Mucosa of stomach (tissue), 1 donor: ENCODE measurements around the gene C11orf98.
A peak's percentile ranks its signal among the peaks of the same experiment; 100 is the strongest.
"Not testable (repeated sequence)": the region's sequence is repeated elsewhere in the genome, so short reads cannot be mapped to it uniquely, and the experiment has no call there.

Source experiments
- H3K27me3 ChIP-seq: one replicate; pipeline ENCODE4 v1.7.0; 2013; ENCODE audit warnings: mild to moderate bottlenecking, low read length; ENCODE audit not compliant: control insufficient read depth, insufficient read depth
- H3K36me3 ChIP-seq: one replicate; pipeline ENCODE4 v1.7.0; 2013; ENCODE audit warnings: low read length; ENCODE audit not compliant: control insufficient read depth, insufficient read depth
- H3K4me1 ChIP-seq: one replicate; pipeline ENCODE4 v1.7.0; 2013; ENCODE audit warnings: mild to moderate bottlenecking, low read length; ENCODE audit not compliant: control insufficient read depth, insufficient read depth
- H3K4me3 ChIP-seq: one replicate; pipeline ENCODE4 v1.7.0; 2013; ENCODE audit warnings: low read length
- H3K9ac ChIP-seq: one replicate; pipeline ENCODE4 v1.7.0; 2013; ENCODE audit warnings: mild to moderate bottlenecking, low read length, moderate library complexity
- H3K9me3 ChIP-seq: one replicate; pipeline ENCODE4 v1.7.0; 2013; ENCODE audit warnings: mild to moderate bottlenecking, low read length, moderate library complexity; ENCODE audit not compliant: control insufficient read depth
- donor health status: Pancreatic carcinoma.

The C11orf98 gene

DNA sequence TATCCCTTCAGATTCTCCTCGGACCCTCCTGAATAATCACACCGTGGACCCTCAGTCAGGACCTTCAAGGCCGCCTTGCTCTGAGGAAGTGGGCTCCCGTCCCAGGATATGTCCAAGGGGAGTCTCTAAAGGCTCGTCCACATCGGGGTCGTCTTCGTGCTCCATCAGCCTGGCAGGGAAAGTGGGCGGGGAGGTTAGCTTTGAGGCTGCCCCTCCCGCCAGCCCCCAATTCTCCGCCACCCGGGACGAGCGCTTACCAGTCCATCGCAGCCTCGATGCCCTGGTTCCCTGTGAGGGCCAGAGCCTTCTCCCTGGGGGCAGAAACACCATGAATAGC lies 13.4 kb upstream of the C11orf98 start:
- no peaks in the 10 kb centered on the region for H3K9me3 ChIP-seq
- H3K4me1 ChIP-seq, result peaks cover 7% of the 10 kb centered on the region
- H3K4me3 ChIP-seq, result peak overlapping the region; percentile 84
- H3K27me3 ChIP-seq, result no peaks in the 10 kb centered on the region
- H3K36me3 ChIP-seq, result no peaks in the 10 kb centered on the region
- H3K9ac ChIP-seq, result peak overlapping the region; percentile 90

DNA sequence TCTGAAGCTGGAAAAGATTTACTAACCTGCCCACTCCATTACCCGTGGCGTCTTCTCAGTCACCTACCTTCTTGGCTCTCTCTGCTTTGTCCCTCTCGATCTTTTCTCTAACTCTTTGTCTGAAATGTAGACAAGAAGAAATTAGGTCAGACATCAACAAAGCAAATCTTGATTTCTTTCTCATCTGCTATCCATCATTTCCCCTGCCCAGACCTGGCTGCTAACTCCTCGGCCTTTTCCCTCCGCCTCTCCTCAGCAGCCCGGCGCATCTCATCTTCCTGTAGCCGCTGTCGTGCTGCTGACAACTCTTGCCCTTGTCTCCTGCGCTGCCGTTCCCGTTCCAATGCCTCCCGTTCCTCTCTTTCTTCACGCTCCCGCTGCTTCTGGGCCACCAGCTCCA lies 12.7 kb upstream of the C11orf98 start:
- Histone ChIP-seq H3K36me3 (no peaks in the 10 kb centered on the region), H3K4me3 (peak overlapping the region; percentile 84), H3K9me3 (no peaks in the 10 kb centered on the region), H3K4me1 (peaks cover 11% of the 10 kb centered on the region), H3K9ac (peak overlapping the region; percentile 90), H3K27me3 (no peaks in the 10 kb centered on the region)

DNA sequence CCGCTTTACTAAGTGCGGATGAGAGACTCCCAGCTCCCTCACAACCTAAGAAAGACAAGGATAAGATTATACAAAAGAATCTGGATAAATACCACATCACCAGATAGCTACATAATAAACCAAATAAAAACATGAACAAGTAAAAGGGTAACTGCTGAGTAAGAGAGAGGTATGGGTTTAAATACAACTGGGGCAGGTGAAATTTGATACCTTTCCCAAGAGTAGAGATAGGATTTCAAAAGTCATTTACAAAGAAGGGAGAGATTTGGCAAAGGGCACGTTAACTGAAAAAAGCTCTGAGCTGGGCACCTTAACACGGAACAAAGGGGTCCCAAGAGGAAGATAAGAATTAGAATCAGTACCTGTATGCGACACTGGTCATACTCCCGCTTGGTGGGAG lies 12.1 kb upstream of the C11orf98 start:
- no peak overlapping the region for H3K4me3 ChIP-seq
- H3K9ac ChIP-seq, result no peak overlapping the region
- H3K27me3 ChIP-seq, result no peaks in the 10 kb centered on the region
- no peaks in the 10 kb centered on the region for H3K9me3 ChIP-seq
- H3K36me3 ChIP-seq, result no peaks in the 10 kb centered on the region
- H3K4me1 ChIP-seq, result peaks cover 17% of the 10 kb centered on the region

- Histone ChIP-seq H3K4me3 (no peak overlapping the region), H3K4me1 (peaks cover 17% of the 10 kb centered on the region), H3K9me3 (no peaks in the 10 kb centered on the region), H3K36me3 (no peaks in the 10 kb centered on the region), H3K9ac (no peak overlapping the region), H3K27me3 (no peaks in the 10 kb centered on the region)
Measured at GRCh38 chr11:62676698-62677097, 11.7 kb upstream of the C11orf98 start.

DNA sequence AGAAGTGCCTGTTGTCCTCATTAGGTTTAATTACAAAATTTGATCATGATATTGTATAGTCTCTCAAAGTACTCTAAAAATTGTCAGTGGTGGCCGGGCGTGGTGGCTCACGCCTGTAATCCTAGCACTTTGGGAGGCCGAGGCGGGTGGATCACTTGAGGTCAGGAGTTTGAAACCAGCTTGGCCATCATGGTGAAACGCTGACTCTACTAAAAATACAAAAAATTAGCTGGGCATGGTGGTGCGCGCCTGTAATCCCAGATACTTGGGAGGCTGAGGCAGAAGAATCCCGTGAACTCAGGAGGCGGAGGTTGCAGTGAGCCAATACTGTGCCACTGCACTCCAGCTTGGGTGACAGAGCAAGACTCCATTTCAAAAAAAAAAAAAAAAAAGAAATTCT lies 10.4 kb upstream of the C11orf98 start:
- H3K36me3 ChIP-seq, H3K4me3 ChIP-seq, H3K9ac ChIP-seq, H3K9me3 ChIP-seq, H3K27me3 ChIP-seq: not testable (repeated sequence)
- H3K4me1 ChIP-seq, result peaks cover 17% of the 10 kb centered on the region

- no peaks in the 10 kb centered on the region for H3K36me3 ChIP-seq
- H3K9ac ChIP-seq, result peak overlapping the region; percentile 94
- no peaks in the 10 kb centered on the region for H3K27me3 ChIP-seq
- H3K4me1 ChIP-seq, result peaks cover 29% of the 10 kb centered on the region
- no peak overlapping the region for H3K4me3 ChIP-seq
- no peaks in the 10 kb centered on the region for H3K9me3 ChIP-seq
Measured at GRCh38 chr11:62673196-62673525, 8.2 kb upstream of the C11orf98 start.

DNA sequence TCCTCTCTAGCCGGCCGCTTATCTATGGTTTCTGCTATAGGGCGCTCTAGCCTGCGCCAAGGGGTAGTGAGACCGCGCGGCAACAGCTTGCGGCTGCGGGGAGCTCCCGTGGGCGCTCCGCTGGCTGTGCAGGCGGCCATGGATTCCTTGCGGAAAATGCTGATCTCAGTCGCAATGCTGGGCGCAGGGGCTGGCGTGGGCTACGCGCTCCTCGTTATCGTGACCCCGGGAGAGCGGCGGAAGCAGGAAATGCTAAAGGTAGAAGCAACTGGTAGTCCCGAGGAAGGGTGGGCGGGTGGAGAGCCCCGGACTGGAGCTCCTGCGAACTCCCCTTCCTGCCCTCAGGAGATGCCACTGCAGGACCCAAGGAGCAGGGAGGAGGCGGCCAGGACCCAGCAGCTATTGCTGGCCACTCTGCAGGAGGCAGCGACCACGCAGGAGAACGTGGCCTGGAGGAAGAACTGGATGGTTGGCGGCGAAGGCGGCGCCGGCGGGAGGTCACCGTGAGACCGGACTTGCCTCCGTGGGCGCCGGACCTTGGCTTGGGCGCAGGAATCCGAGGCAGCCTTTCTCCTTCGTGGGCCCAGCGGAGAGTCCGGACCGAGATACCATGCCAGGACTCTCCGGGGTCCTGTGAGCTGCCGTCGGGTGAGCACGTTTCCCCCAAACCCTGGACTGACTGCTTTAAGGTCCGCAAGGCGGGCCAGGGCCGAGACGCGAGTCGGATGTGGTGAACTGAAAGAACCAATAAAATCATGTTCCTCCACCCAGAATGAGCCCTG lies 6.8 kb upstream of the C11orf98 start, which contains the start of the genes LBHD1 and UQCC3:
TSS of gene LBHD1 (minus strand) at position 660 of the 782 bp plus-strand sequence. CDS start 2,236 bp downstream, outside the sequence.
TSS of gene UQCC3 (plus strand) at position 66 of the 782 bp plus-strand sequence. CDS start at position 139, 73 bp downstream.
- Histone ChIP-seq H3K4me1 (peaks cover 34% of the 10 kb centered on the region), H3K4me3 (peak within 1 kb of the TSS; percentile 98), H3K9ac (peak within 1 kb of the TSS; percentile 94), H3K9me3 (no peaks in the 10 kb centered on the region), H3K27me3 (no peaks in the 10 kb centered on the region), H3K36me3 (peaks cover 6% of the 10 kb centered on the region)

GRCh38 chr11:62671236-62671607 lies 6.2 kb upstream of the C11orf98 start:
- Histone ChIP-seq H3K4me1 (peaks cover 40% of the 10 kb centered on the region), H3K9me3 (no peaks in the 10 kb centered on the region)

DNA sequence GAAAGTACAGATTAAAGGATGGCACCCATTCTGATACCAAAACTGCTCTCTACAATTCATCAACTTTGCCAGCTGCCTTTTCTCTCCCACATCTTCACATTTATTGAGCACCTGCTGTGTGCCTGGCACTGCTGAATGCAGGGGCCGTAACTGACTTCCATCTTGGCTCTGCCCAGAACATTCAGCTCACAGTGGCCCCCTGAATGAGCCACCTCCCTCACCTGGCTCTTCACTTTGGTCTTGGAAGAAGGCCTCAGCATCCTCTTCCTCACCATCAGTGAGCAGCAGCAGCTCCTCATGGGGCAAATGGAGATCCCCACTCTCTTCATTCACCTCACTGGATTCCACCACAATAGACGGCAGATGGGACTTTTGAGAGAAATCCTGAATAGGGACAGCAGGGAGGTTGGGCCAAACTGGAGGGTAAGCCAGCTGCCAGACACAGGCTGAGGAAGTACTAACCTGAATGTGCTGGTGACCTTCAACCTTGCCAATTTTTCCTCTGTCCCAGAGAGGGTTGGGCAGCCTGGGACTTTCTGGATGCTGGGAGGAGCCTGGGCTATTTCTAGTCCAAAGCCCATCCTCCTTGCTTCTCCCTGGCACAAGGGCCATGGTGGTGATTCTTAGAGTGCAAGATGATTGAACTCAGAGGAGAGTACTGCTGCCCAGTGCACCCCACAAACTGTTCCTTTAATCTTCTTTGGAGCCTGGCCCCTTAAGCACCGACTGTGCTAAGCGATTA lies 4.6 kb upstream of the C11orf98 start:
- Histone ChIP-seq H3K9me3 (no peaks in the 10 kb centered on the region), H3K4me3 (no peak overlapping the region), H3K27me3 (no peaks in the 10 kb centered on the region), H3K36me3 (peaks cover 11% of the 10 kb centered on the region), H3K9ac (peak overlapping the region; percentile 17), H3K4me1 (peaks cover 43% of the 10 kb centered on the region)

More at GRCh38 chr11:62671236-62671607, 6.2 kb upstream of the C11orf98 start:
- Histone ChIP-seq H3K36me3 (peaks cover 8% of the 10 kb centered on the region), H3K9ac (peak overlapping the region; percentile 94), H3K4me3 (peak overlapping the region; percentile 98), H3K27me3 (no peaks in the 10 kb centered on the region)

- H3K4me3 ChIP-seq, result no peak overlapping the region
Measured at GRCh38 chr11:62667460-62667859, 2.5 kb upstream of the C11orf98 start.

DNA sequence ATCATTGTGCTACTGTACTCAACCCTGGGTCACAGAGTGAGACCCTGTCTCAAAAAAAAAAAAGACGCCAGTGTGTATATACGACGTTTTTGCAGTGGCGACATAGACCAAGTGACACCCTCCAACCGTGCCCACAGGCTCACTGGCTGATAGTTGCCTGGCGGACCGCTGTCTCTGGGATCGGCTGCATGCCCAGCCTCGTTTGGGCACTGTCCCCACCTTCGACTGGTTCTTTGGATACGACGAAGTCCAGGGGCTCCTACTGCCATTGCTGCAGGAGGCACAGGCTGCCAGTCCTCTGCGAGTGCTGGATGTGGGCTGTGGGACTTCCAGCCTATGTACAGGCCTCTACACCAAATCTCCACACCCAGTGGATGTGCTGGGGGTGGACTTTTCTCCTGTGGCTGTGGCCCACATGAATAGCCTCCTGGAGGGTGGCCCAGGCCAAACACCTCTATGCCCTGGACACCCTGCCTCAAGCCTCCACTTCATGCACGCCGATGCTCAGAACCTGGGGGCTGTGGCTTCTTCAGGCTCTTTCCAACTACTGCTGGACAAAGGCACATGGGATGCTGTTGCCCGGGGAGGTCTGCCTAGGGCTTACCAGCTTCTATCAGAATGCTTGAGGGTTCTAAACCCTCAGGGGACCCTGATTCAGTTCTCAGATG lies 1.4 kb upstream of the C11orf98 start:
- H3K4me1 ChIP-seq, result peaks cover 36% of the 10 kb centered on the region
- no peaks in the 10 kb centered on the region for H3K9me3 ChIP-seq
- H3K36me3 ChIP-seq, result peaks cover 11% of the 10 kb centered on the region
- H3K9ac ChIP-seq, result peak overlapping the region; percentile 79
- peak overlapping the region; percentile 96 for H3K4me3 ChIP-seq
- no peaks in the 10 kb centered on the region for H3K27me3 ChIP-seq

More at GRCh38 chr11:62667460-62667859, 2.5 kb upstream of the C11orf98 start:
- no peaks in the 10 kb centered on the region for H3K27me3 ChIP-seq
- no peaks in the 10 kb centered on the region for H3K9me3 ChIP-seq
- H3K4me1 ChIP-seq, result peaks cover 39% of the 10 kb centered on the region
- H3K36me3 ChIP-seq, result peaks cover 11% of the 10 kb centered on the region
- peak overlapping the region; percentile 79 for H3K9ac ChIP-seq
